ENCODE data around the gene LYAR.

Gene LYAR

DNA sequence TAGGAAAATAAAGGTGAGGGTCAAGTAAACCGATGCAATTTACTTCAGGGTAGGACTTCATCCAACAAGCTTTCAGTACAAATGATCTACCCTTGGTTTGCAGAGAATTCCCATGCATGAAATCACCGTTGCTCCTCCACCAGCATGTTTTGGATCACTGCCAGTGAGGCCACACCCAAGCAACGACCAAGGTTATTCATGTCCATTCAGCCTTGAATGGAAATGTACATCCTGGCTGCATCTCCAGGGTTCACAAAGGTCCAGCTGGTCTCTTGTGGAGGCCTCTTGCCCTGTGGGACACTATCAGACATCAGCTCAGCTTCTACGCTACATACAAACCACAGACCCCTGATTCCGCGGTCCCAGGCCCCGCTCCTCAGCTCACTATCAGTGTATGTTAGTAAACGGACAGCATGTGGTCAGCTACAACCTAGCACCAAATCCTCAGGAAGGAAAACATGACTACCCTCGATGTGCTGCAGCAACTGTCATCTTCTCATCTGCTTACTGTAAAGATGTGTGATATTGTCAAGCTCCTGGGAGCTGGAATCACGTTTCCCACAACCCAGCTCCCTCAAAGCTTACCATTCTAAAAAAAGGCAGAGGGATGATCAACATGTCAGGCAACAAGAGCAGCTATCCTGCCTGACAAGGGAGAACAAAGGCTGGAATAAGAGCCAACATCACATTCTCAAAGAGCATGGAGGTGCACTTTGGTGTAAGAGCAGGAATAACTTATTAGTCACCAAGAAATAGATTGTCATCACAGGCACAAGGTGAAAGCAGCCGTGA is 4.9 kb downstream of the LYAR start:
- Histone ChIP-seq H3K4me1 (ENCODE audit: control insufficient read depth in 1 of 2, insufficient read depth in 2 of 2, low read length in 2 of 2) (peaks cover 6 to 9% of the 10 kb centered on the region in 2 experiments), H2BK12ac (ENCODE audit: low read length) (no peak overlapping the region), H3K27ac (ENCODE audit: low read depth, low read length) (no peak overlapping the region), H3K27me3 (ENCODE audit: insufficient read depth, low read length) (no peaks in the 10 kb centered on the region), H4K8ac (ENCODE audit: low read depth, low read length) (no peak overlapping the region), H3K9ac (ENCODE audit: low read length) (no peak overlapping the region), H3K79me2 (ENCODE audit: control insufficient read depth, insufficient read depth, low read length, poor library complexity) (peaks cover 2% of the 10 kb centered on the region), H4K12ac (ENCODE audit: low read depth, low read length) (no peak overlapping the region), H4K91ac (ENCODE audit: low read depth, low read length) (no peak overlapping the region), H3K4ac (ENCODE audit: low read depth, low read length) (no peak overlapping the region), H3K36me3 (ENCODE audit: control insufficient read depth in 1 of 2, insufficient read depth in 2 of 2, low read length in 2 of 2) (peaks cover 9 to 29% of the 10 kb centered on the region in 2 experiments), H3K4me3 (ENCODE audit: low read depth, low read length) (no peak overlapping the region), H2AK5ac (ENCODE audit: low read length) (no peak overlapping the region), H3K23ac (ENCODE audit: low read length) (no peak overlapping the region), H3K18ac (ENCODE audit: low read length) (no peak overlapping the region), H3K79me1 (ENCODE audit: low read length) (peaks cover 2% of the 10 kb centered on the region), H2AFZ (ENCODE audit: insufficient read depth, low read length, poor library complexity) (no peak overlapping the region), H2BK5ac (ENCODE audit: low read depth, low read length, poor library complexity) (no peak overlapping the region), H3K9me3 (ENCODE audit: insufficient read depth, low read depth, low read length) (no peaks in the 10 kb centered on the region), H3K14ac (ENCODE audit: low read length) (no peak overlapping the region), H2BK120ac (ENCODE audit: insufficient read depth, low read length, poor library complexity) (no peak overlapping the region), H3K4me2 (ENCODE audit: low read length) (no peak overlapping the region)
- no peak for DNase-seq
- WGBS (ENCODE audit: extremely low coverage, insufficient coverage, insufficient read length), result no CpG with 5 or more reads among the region's 11 CpGs

DNA sequence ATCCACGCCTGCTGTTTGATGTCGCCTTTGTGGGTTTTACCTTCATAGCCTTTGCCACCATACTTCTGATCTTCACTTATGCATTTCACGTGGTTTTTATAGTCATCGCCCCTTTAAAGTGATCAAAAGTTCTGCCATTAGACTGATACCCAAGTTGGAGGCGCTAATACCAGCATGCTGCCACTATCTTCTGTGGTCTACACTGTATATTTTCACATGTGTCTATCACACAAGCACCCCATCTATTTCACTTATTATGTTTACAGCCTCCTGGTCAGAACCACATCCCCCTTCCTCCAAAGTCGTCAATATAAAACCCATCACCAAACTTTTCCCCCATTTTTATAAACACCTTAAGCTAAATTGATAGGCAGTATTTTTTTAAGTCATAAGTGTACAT is 8.2 kb downstream of the LYAR start:
- H4K91ac ChIP-seq (ENCODE audit: low read depth, low read length), result no peak overlapping the region
- H3K18ac ChIP-seq (ENCODE audit: low read length), result no peak overlapping the region
- H3K4me2 ChIP-seq (ENCODE audit: low read length), result no peak overlapping the region
- no peak overlapping the region for H3K9ac ChIP-seq (ENCODE audit: low read length)
- H3K79me1 ChIP-seq (ENCODE audit: low read length), result no peaks in the 10 kb centered on the region
- no peak overlapping the region for H4K12ac ChIP-seq (ENCODE audit: low read depth, low read length)
- H3K27ac ChIP-seq (ENCODE audit: low read depth, low read length), result no peak overlapping the region
- H3K4ac ChIP-seq (ENCODE audit: low read depth, low read length), result no peak overlapping the region
- H3K14ac ChIP-seq (ENCODE audit: low read length), result no peak overlapping the region
- 93% methylated on average over 1 of the region's 6 CpGs for WGBS (ENCODE audit: extremely low coverage, insufficient coverage, insufficient read length)
- H2AK5ac ChIP-seq (ENCODE audit: low read length), result no peak overlapping the region
- H3K36me3 ChIP-seq (ENCODE audit: control insufficient read depth in 1 of 2, insufficient read depth in 2 of 2, low read length in 2 of 2), result peaks cover 14 to 38% of the 10 kb centered on the region in 2 experiments
- DNase-seq, result no peak
- H2BK12ac ChIP-seq (ENCODE audit: low read length), result no peak overlapping the region
- H3K9me3 ChIP-seq (ENCODE audit: insufficient read depth, low read depth, low read length), result no peaks in the 10 kb centered on the region
- H3K27me3 ChIP-seq (ENCODE audit: insufficient read depth, low read length), result no peaks in the 10 kb centered on the region
- H3K4me1 ChIP-seq (ENCODE audit: control insufficient read depth in 1 of 2, insufficient read depth in 2 of 2, low read length in 2 of 2), result no peaks in the 10 kb centered on the region
- no peak overlapping the region for H3K4me3 ChIP-seq (ENCODE audit: low read depth, low read length)
- H3K79me2 ChIP-seq (ENCODE audit: control insufficient read depth, insufficient read depth, low read length, poor library complexity), result no peaks in the 10 kb centered on the region
- H2BK5ac ChIP-seq (ENCODE audit: low read depth, low read length, poor library complexity), result no peak overlapping the region
- no peak overlapping the region for H2BK120ac ChIP-seq (ENCODE audit: insufficient read depth, low read length, poor library complexity)
- no peak overlapping the region for H3K23ac ChIP-seq (ENCODE audit: low read length)
- H4K8ac ChIP-seq (ENCODE audit: low read depth, low read length), result no peak overlapping the region
- no peak overlapping the region for H2AFZ ChIP-seq (ENCODE audit: insufficient read depth, low read length, poor library complexity)

DNA sequence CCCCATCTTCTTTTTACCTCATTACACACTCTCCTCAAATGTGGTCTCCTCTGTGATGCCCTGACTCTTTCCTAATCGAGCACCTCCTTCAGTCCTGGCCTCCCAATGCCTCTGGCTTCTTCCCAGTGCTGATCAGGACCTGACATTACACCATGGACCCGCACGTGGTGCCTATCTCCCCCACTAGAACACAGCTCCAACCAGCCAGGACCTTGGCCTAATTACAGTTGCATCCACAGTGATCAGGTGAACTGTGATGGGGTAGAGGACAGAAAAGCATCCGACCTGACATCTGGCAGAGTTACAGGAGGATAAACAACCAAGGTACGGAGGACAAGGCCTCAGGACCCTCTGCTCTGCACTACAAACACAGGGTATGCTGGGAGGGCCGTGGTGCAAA is 12.4 kb downstream of the LYAR start:
- no CpG with 5 or more reads among the region's 6 CpGs for WGBS (ENCODE audit: extremely low coverage, insufficient coverage, insufficient read length)
- no peaks in the 10 kb centered on the region for H3K79me1 ChIP-seq (ENCODE audit: low read length)
- H3K14ac ChIP-seq (ENCODE audit: low read length), result no peak overlapping the region

DNA sequence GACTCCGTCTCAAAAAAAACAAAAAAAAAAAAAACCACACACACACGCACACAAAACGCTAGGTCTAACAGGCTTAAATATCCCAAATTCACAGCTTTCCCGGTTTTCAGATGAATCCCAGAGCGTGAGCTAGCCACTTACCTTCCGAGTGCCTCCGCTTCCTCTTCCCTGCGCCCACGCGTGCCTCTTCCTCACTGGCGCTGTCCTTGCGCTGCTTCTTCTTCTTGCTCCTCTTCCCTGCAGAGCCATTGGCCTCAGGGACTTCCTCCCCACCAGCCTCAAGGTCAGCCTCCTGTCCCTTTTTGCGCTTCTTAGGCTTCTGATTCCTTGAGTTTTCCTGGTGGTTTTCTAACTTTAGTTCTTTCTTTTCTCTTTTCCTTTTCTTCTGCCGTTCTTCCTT is 15.7 kb downstream of the LYAR start:
- Histone ChIP-seq H3K79me1 (ENCODE audit: low read length) (no peaks in the 10 kb centered on the region), H4K91ac (ENCODE audit: low read depth, low read length) (no peak overlapping the region), H3K9ac (ENCODE audit: low read length) (no peak overlapping the region), H3K4me1 (ENCODE audit: control insufficient read depth in 1 of 2, insufficient read depth in 2 of 2, low read length in 2 of 2) (no peaks in the 10 kb centered on the region), H2AFZ (ENCODE audit: insufficient read depth, low read length, poor library complexity) (no peak overlapping the region), H3K36me3 (ENCODE audit: control insufficient read depth in 1 of 2, insufficient read depth in 2 of 2, low read length in 2 of 2) (peaks cover 30 to 49% of the 10 kb centered on the region in 2 experiments), H2AK5ac (ENCODE audit: low read length) (no peak overlapping the region), H3K14ac (ENCODE audit: low read length) (no peak overlapping the region), H2BK12ac (ENCODE audit: low read length) (no peak overlapping the region), H3K23ac (ENCODE audit: low read length) (no peak overlapping the region), H4K12ac (ENCODE audit: low read depth, low read length) (no peak overlapping the region), H3K4me3 (ENCODE audit: low read depth, low read length) (no peak overlapping the region), H3K9me3 (ENCODE audit: insufficient read depth, low read depth, low read length) (no peaks in the 10 kb centered on the region), H3K27ac (ENCODE audit: low read depth, low read length) (no peak overlapping the region), H4K8ac (ENCODE audit: low read depth, low read length) (no peak overlapping the region), H3K4ac (ENCODE audit: low read depth, low read length) (no peak overlapping the region), H3K27me3 (ENCODE audit: insufficient read depth, low read length) (no peaks in the 10 kb centered on the region), H3K79me2 (ENCODE audit: control insufficient read depth, insufficient read depth, low read length, poor library complexity) (no peaks in the 10 kb centered on the region), H2BK5ac (ENCODE audit: low read depth, low read length, poor library complexity) (no peak overlapping the region), H2BK120ac (ENCODE audit: insufficient read depth, low read length, poor library complexity) (no peak overlapping the region), H3K4me2 (ENCODE audit: low read length) (no peak overlapping the region), H3K18ac (ENCODE audit: low read length) (no peak overlapping the region)
- WGBS (ENCODE audit: extremely low coverage, insufficient coverage, insufficient read length), result no CpG with 5 or more reads among the region's 14 CpGs
- no peak for DNase-seq

More for the DNA sequence above, 12.4 kb downstream of the LYAR start:
- Histone ChIP-seq H2BK12ac (ENCODE audit: low read length) (no peak overlapping the region), H3K4me2 (ENCODE audit: low read length) (no peak overlapping the region), H2BK120ac (ENCODE audit: insufficient read depth, low read length, poor library complexity) (no peak overlapping the region), H3K79me2 (ENCODE audit: control insufficient read depth, insufficient read depth, low read length, poor library complexity) (no peaks in the 10 kb centered on the region), H3K4ac (ENCODE audit: low read depth, low read length) (no peak overlapping the region), H2AK5ac (ENCODE audit: low read length) (no peak overlapping the region), H2BK5ac (ENCODE audit: low read depth, low read length, poor library complexity) (no peak overlapping the region), H4K12ac (ENCODE audit: low read depth, low read length) (no peak overlapping the region), H2AFZ (ENCODE audit: insufficient read depth, low read length, poor library complexity) (no peak overlapping the region), H3K36me3 (ENCODE audit: control insufficient read depth in 1 of 2, insufficient read depth in 2 of 2, low read length in 2 of 2) (peaks cover 27 to 49% of the 10 kb centered on the region in 2 experiments), H3K27me3 (ENCODE audit: insufficient read depth, low read length) (no peaks in the 10 kb centered on the region), H3K23ac (ENCODE audit: low read length) (no peak overlapping the region), H3K4me3 (ENCODE audit: low read depth, low read length) (no peak overlapping the region), H4K91ac (ENCODE audit: low read depth, low read length) (no peak overlapping the region), H3K9me3 (ENCODE audit: insufficient read depth, low read depth, low read length) (no peaks in the 10 kb centered on the region), H3K4me1 (ENCODE audit: control insufficient read depth in 1 of 2, insufficient read depth in 2 of 2, low read length in 2 of 2) (no peaks in the 10 kb centered on the region), H4K8ac (ENCODE audit: low read depth, low read length) (no peak overlapping the region), H3K27ac (ENCODE audit: low read depth, low read length) (no peak overlapping the region), H3K18ac (ENCODE audit: low read length) (no peak overlapping the region), H3K9ac (ENCODE audit: low read length) (no peak overlapping the region)
- no peak for DNase-seq

Measured in trophoblast cell (in vitro differentiated cells and primary cell).